Esophagus squamous epithelium (tissue), 4 donors: ENCODE results near the gene IFITM1.

Experiments used
- POLR2A ChIP-seq, 4 donors: fragments of 450-650 bp; IDR thresholded peaks; one replicate each; pipeline ENCODE4 v1.6.1; 2017; ENCODE audit warnings: antibody characterized with exemption in 4 of 4, mild to moderate bottlenecking in 4 of 4, moderate library complexity in 3 of 4
- TF ChIP-seq, protein P1 (sequence below), 6 experiments: fragments of 450-650 bp in 4 of 6; fragments of 200-600 bp in 2 of 6; sonication (generic) in 2 of 6; IDR thresholded peaks; one replicate each; pipeline ENCODE4 v1.5.1; 2016 to 2019; ENCODE audit warnings: antibody characterized with exemption in 6 of 6, mild to moderate bottlenecking in 4 of 6, moderate library complexity in 4 of 6

DNA sequence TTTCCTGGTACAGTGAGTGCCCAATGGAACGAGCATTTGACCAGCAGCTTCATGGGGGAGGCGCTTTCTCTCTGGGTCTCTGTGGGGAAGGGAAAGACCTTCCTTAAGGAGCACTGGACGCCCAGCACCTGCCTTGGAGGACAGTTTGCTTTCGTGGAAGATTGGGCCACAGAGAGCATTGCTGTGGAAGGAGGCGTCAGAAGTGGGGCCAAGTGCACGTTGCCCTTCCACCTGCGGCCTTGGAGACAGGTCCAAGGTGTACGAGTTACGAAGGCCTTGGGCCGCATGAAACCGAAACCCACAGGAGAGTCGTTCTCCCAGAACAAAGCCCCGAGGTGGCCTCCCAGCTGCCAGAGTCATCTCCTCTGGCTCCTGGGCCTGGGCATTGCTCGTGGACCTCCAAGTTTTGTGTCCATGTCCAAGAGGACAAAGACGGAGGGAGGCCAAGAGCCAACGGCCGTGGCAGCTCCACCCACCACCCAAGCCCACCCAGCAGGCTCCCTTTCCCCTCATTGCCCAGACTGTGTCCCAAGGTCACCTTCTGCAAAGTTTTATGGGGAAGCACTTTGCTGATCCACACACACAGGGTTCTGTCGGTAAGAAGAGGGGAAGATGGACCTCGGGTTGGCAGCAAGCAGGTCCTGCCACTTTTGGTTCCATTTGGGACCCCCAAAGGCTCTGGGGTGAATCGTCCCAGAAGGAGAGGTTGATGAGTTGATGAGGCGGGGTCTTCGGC is 41.5 kb upstream of the IFITM1 start:
- TF ChIP-seq, protein P1, sequence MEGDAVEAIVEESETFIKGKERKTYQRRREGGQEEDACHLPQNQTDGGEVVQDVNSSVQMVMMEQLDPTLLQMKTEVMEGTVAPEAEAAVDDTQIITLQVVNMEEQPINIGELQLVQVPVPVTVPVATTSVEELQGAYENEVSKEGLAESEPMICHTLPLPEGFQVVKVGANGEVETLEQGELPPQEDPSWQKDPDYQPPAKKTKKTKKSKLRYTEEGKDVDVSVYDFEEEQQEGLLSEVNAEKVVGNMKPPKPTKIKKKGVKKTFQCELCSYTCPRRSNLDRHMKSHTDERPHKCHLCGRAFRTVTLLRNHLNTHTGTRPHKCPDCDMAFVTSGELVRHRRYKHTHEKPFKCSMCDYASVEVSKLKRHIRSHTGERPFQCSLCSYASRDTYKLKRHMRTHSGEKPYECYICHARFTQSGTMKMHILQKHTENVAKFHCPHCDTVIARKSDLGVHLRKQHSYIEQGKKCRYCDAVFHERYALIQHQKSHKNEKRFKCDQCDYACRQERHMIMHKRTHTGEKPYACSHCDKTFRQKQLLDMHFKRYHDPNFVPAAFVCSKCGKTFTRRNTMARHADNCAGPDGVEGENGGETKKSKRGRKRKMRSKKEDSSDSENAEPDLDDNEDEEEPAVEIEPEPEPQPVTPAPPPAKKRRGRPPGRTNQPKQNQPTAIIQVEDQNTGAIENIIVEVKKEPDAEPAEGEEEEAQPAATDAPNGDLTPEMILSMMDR (IDR thresholded peaks at IDR 0.05) = no peak
- no peak for TF ChIP-seq POLR2A (IDR thresholded peaks at IDR 0.05)
